Skeletal muscle cell (primary cell): ENCODE data around the gene FANCB.

Experiments used
- DNase-seq: peaks from one replicate; pipeline ENCODE4 v3.0.0-alpha.2; 2010; ENCODE audit warnings: low read depth
- H3K4me3 ChIP-seq: 2 replicates; pipeline ENCODE4 v1.5.1; 2011; ENCODE audit warnings: low read depth, mild to moderate bottlenecking, control low read depth, low read length, moderate library complexity

FANCB gene

GRCh38 chrX:14872851-14873675 lies at the start of gene FANCB, which contains the start of gene MOSPD2:
Gene FANCB (minus strand): TSS chrX:14873069. CDS start chrX:14865510, 7,559 bp downstream.
Gene MOSPD2 (plus strand): TSS chrX:14873421. CDS start chrX:14873529, 108 bp downstream.
- peak within 1 kb of the TSS; percentile 81 for H3K4me3 ChIP-seq
- DNase-seq: peak; percentile 81

GRCh38 chrX:14922437-14922836 lies 49.6 kb upstream of the FANCB start:
- DNase-seq: peak; percentile 40
- H3K4me3 ChIP-seq: no peak overlapping the region

GRCh38 chrX:14920196-14920595 lies 47.3 kb upstream of the FANCB start:
- DNase-seq: no peak
- H3K4me3 ChIP-seq: no peak overlapping the region

- no peak for DNase-seq
- H3K4me3 ChIP-seq: no peak overlapping the region
Measured at GRCh38 chrX:14919407-14919806, 46.5 kb upstream of the FANCB start.

- peak; percentile 18 for DNase-seq
- no peak overlapping the region for H3K4me3 ChIP-seq
Measured at GRCh38 chrX:14916017-14916674, 43.3 kb upstream of the FANCB start.

GRCh38 chrX:14915596-14915995 lies 42.7 kb upstream of the FANCB start:
- H3K4me3 ChIP-seq: no peak overlapping the region
- no peak for DNase-seq

GRCh38 chrX:14913241-14913640 lies 40.4 kb upstream of the FANCB start:
- DNase-seq: no peak

GRCh38 chrX:14903891-14904290 lies 31.0 kb upstream of the FANCB start:
- no peak overlapping the region for H3K4me3 ChIP-seq
- no peak for DNase-seq

More at GRCh38 chrX:14913241-14913640, 40.4 kb upstream of the FANCB start:
- H3K4me3 ChIP-seq: no peak overlapping the region

GRCh38 chrX:14902537-14902936 lies 29.7 kb upstream of the FANCB start:
- no peak for DNase-seq
- H3K4me3 ChIP-seq: no peak overlapping the region

- H3K4me3 ChIP-seq: no peak overlapping the region
- DNase-seq: no peak
Measured at GRCh38 chrX:14899607-14900006, 26.7 kb upstream of the FANCB start.

GRCh38 chrX:14897042-14897441 lies 24.2 kb upstream of the FANCB start:
- DNase-seq: no peak
- no peak overlapping the region for H3K4me3 ChIP-seq

- H3K4me3 ChIP-seq: no peak overlapping the region
- no peak for DNase-seq
Measured at GRCh38 chrX:14896273-14896672, 23.4 kb upstream of the FANCB start.

GRCh38 chrX:14886252-14886651 lies 13.4 kb upstream of the FANCB start:
- no peak for DNase-seq
- no peak overlapping the region for H3K4me3 ChIP-seq

- no peak for DNase-seq
- H3K4me3 ChIP-seq: no peak overlapping the region
Measured at GRCh38 chrX:14884714-14885113, 11.8 kb upstream of the FANCB start.

- no peak overlapping the region for H3K4me3 ChIP-seq
- no peak for DNase-seq
Measured at GRCh38 chrX:14883826-14884225, 11.0 kb upstream of the FANCB start.

GRCh38 chrX:14875624-14876023 lies 2.8 kb upstream of the FANCB start:
- no peak overlapping the region for H3K4me3 ChIP-seq
- no peak for DNase-seq

GRCh38 chrX:14873676-14874049 lies 794 bp upstream of the FANCB start:
- peak overlapping the region; percentile 81 for H3K4me3 ChIP-seq

GRCh38 chrX:14872355-14872754 lies 514 bp downstream of the FANCB start:
- peak overlapping the region; percentile 65 for H3K4me3 ChIP-seq
- DNase-seq: no peak

More at GRCh38 chrX:14873676-14874049, 794 bp upstream of the FANCB start:
- DNase-seq: no peak

GRCh38 chrX:14871767-14872166 lies 1.1 kb downstream of the FANCB start:
- no peak for DNase-seq
- H3K4me3 ChIP-seq: no peak overlapping the region

- no peak for DNase-seq
- H3K4me3 ChIP-seq: no peak overlapping the region
Measured at GRCh38 chrX:14865201-14865600, 7.7 kb downstream of the FANCB start.

- H3K4me3 ChIP-seq: no peak overlapping the region
- DNase-seq: peak; percentile 11
Measured at GRCh38 chrX:14864631-14865030, 8.2 kb downstream of the FANCB start.
